Measurements from ENCODE around the gene AIF1. TPM values are rescaled to one million over a fixed set of nuclear protein-coding genes. Genes with fewer than 3 reads are reported as not detected.

The AIF1 gene
- 10 to 100 TPM in 2 of 4 donors, 1 to 10 TPM in 2; 1.5 to 25.6 (median 14.5) TPM for total RNA-seq

- H3K27ac ChIP-seq, result no peak within 1 kb of the TSS
- no peak within 1 kb of the TSS for H3K4me3 ChIP-seq
- DNase-seq, result no peak
- no peaks in the 10 kb centered on the region for H3K36me3 ChIP-seq
- no peaks in the 10 kb centered on the region for H3K9me3 ChIP-seq
- intact Hi-C loops (cut with DNase I; ENCODE audit: low total_unique reads), result no loop called here
- TF ChIP-seq CTCF (IDR thresholded peaks at IDR 0.05) (no peak), POLR2A (IDR thresholded peaks at IDR 0.05) (no peak)
- H3K4me1 ChIP-seq, result no peaks in the 10 kb centered on the region
- no peaks in the 10 kb centered on the region for H3K27me3 ChIP-seq
Observed at GRCh38 chr6:31614684-31615578, at the start of gene AIF1. Gene AIF1 (plus strand): TSS chr6:31615234. CDS start chr6:31615330, 96 bp downstream.

- Histone ChIP-seq H3K4me1 (no peaks in the 10 kb centered on the region), H3K36me3 (no peaks in the 10 kb centered on the region), H3K27ac (no peak overlapping the region), H3K27me3 (no peaks in the 10 kb centered on the region), H3K4me3 (no peak overlapping the region), H3K9me3 (no peaks in the 10 kb centered on the region)
- intact Hi-C loops (cut with DNase I; ENCODE audit: low total_unique reads), result no loop called here
- no peak for TF ChIP-seq POLR2A (IDR thresholded peaks at IDR 0.05)
- TF ChIP-seq CTCF (IDR thresholded peaks at IDR 0.05), result no peak
- DNase-seq, result no peak
Observed at GRCh38 chr6:31567531-31568370, 47.3 kb upstream of the AIF1 start.

- no peak for DNase-seq
- no peaks in the 10 kb centered on the region for H3K27me3 ChIP-seq
- no peak overlapping the region for H3K27ac ChIP-seq
- no peak overlapping the region for H3K4me3 ChIP-seq
- no peak for TF ChIP-seq POLR2A (IDR thresholded peaks at IDR 0.05)
- TF ChIP-seq CTCF (IDR thresholded peaks at IDR 0.05), result no peak
- no peaks in the 10 kb centered on the region for H3K9me3 ChIP-seq
- H3K4me1 ChIP-seq, result no peaks in the 10 kb centered on the region
- intact Hi-C loops (cut with DNase I; ENCODE audit: low total_unique reads), result no loop called here
- no peaks in the 10 kb centered on the region for H3K36me3 ChIP-seq
Observed at GRCh38 chr6:31568537-31568961, 46.5 kb upstream of the AIF1 start.

GRCh38 chr6:31569861-31570536, 45.0 kb upstream of the AIF1 start:
- no peaks in the 10 kb centered on the region for H3K9me3 ChIP-seq
- no peak for DNase-seq
- no peak overlapping the region for H3K4me3 ChIP-seq
- no peaks in the 10 kb centered on the region for H3K4me1 ChIP-seq
- no peaks in the 10 kb centered on the region for H3K36me3 ChIP-seq
- no peaks in the 10 kb centered on the region for H3K27me3 ChIP-seq
- intact Hi-C loops (cut with DNase I; ENCODE audit: low total_unique reads), result no loop called here
- TF ChIP-seq POLR2A (IDR thresholded peaks at IDR 0.05), result no peak
- H3K27ac ChIP-seq, result no peak overlapping the region

GRCh38 chr6:31572041-31572911, 42.8 kb upstream of the AIF1 start, which contains the start of gene LTA:
Gene LTA (plus strand): TSS chr6:31572289. CDS start chr6:31572743, 454 bp downstream.
- TF ChIP-seq CTCF (IDR thresholded peaks at IDR 0.05), result no peak
- no peak for TF ChIP-seq POLR2A (IDR thresholded peaks at IDR 0.05)
- H3K27ac ChIP-seq, result no peak within 1 kb of the TSS
- H3K4me1 ChIP-seq, result no peaks in the 10 kb centered on the region
- H3K27me3 ChIP-seq, result no peaks in the 10 kb centered on the region
- no peaks in the 10 kb centered on the region for H3K36me3 ChIP-seq
- no peak for DNase-seq
- H3K4me3 ChIP-seq, result no peak within 1 kb of the TSS
- no peaks in the 10 kb centered on the region for H3K9me3 ChIP-seq
- intact Hi-C loops (cut with DNase I; ENCODE audit: low total_unique reads), result no loop called here
